ENCODE measurements around the gene PPP1R37.

DNA sequence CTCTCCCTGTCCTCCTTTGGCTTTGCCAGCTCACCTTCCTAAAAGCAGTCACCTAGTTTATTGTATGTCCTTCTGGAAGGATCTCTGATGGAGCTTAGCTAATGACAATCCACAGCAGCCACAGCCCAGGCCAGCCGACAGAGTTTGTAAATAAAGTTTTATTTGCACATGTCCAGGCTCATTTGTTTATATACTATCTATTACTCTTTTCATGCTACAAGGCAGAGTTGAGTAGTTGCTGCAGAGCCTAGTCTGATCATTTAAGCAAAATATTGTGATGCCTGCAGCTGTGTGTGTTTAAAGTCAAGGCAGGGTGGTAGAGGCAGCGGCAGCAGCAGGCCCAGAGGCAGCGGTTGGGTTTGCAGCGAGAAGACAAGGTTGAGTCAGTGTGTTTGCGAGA, 35.2 kb downstream of the PPP1R37 start:
- no peak for TF ChIP-seq EZH2 (IDR thresholded peaks at IDR 0.05; ENCODE audit: low read length, missing control alignments)
- TF ChIP-seq, protein P1, sequence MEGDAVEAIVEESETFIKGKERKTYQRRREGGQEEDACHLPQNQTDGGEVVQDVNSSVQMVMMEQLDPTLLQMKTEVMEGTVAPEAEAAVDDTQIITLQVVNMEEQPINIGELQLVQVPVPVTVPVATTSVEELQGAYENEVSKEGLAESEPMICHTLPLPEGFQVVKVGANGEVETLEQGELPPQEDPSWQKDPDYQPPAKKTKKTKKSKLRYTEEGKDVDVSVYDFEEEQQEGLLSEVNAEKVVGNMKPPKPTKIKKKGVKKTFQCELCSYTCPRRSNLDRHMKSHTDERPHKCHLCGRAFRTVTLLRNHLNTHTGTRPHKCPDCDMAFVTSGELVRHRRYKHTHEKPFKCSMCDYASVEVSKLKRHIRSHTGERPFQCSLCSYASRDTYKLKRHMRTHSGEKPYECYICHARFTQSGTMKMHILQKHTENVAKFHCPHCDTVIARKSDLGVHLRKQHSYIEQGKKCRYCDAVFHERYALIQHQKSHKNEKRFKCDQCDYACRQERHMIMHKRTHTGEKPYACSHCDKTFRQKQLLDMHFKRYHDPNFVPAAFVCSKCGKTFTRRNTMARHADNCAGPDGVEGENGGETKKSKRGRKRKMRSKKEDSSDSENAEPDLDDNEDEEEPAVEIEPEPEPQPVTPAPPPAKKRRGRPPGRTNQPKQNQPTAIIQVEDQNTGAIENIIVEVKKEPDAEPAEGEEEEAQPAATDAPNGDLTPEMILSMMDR (conservative IDR thresholded peaks at IDR 0.05 in 1 of 2, IDR thresholded peaks at IDR 0.05 in 1 of 2; ENCODE audit: low read depth in 1 of 2, low read length in 2 of 2), result no peak

All from fibroblast of lung (primary cell).